Right forelimb (tissue), 1 donor: Measurements from ENCODE around the gene AARS2.
"Not testable (repeated sequence)": the region's sequence is repeated elsewhere in the genome, so short reads cannot be mapped to it uniquely, and the experiment has no call there.

Experiments used
- DNase-seq: peaks from one replicate; pipeline ENCODE4 v3.0.0-alpha.2; 2018

AARS2 gene

DNA sequence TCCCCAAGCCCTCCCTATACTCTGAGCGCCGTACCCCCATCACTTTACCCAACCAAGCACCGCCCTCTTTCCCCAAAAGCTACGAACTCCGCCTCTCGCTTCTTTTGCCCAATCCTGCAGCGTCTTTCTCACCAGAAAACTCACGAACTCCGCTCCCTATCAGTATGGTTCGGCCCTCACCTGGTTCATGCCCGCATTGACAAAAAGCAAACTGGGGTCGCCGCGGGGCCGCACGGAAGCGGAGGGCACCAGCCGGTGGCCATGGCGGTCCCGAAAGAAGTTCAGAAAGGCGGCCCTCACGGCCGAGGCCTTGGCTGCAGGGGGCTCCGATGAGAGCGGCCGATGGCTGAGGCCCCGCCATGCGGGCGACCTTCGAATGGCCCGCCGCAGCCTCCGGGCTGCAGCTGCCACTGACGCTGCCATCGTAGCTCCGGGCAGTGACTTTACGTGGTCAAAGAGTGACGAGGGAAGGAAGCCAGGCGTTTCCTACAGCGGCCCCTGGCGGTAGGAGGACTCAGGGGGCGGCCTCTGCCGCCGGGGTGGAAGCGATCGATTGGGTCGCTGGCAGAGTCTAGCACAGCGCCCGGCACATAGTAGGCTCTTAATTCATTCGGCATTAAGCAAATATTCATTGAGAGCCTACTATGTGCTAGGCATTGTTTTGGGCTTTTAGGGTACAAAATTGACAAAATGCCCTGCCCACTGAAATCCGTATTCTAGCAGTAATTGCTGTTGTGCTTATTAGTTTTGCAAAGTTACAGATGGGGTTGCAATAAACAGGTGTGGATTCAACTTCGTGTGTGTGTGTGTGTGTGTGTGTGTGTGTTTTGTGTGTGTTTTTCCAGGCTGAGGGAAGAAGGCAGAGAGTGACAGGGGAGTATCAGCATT, at the start of gene AARS2:
TSS of gene AARS2 (minus strand) at position 447 of the 888 bp plus-strand sequence. CDS start at position 423, 24 bp downstream.
- DNase-seq = peak; percentile 94

DNA sequence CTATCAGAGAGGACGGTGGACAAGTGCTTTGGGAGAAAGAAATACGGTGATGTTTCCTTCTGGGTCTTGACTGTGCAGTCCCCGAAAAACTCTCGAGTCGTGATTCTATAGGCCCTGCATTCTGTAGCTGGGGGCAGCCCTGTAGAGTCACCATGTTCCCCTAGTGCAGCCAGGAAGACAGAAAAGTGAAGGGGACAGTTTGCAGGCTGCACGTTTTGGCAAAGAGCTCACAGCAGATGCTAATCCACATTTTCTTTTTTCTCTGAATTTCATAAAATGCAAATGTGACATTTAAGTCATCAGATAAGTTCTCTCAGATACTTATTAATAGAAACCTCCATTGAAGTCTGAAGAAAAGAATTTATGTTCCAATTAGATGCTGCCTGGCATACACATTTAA, 48.8 kb upstream of the AARS2 start:
- no peak for DNase-seq

DNA sequence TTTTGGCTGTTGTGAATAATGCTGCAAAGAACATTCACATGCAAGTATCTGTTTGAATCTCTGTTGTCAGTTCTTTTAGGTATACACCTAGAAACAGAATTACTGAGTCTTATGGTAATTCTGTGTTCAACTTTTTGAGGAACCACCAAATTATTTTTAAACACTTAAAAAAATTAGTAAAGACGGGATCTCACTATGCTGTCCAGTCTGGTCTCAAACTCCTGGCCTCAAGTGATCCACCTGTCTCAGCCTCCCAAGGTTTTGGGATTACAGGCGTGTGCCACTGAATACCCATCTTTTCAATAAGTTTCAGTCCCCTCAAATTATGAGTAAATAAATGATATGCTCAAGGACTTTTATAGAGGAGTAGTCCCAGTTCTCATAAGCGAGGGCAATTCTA, 46.8 kb upstream of the AARS2 start:
- DNase-seq = no peak

DNA sequence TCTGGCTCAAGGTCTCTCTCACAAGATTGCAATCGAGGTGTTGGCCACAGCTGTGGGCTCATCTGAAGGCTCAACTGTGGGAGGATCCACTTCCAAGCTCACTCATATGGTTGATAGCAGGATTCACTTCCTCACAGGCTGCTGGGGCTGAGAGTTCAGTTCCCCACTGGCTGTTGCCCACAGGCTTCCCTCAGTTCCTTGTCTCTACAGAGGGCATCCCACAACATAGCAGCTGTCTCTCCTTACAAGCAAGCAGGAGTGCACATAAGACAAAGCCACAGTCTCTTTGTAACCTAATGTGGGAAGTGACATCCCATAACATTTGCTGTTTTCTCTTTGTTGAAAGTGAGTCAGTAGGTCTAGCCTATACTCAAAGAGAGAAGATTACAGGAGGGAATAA, 43.3 kb upstream of the AARS2 start:
- DNase-seq = no peak

DNA sequence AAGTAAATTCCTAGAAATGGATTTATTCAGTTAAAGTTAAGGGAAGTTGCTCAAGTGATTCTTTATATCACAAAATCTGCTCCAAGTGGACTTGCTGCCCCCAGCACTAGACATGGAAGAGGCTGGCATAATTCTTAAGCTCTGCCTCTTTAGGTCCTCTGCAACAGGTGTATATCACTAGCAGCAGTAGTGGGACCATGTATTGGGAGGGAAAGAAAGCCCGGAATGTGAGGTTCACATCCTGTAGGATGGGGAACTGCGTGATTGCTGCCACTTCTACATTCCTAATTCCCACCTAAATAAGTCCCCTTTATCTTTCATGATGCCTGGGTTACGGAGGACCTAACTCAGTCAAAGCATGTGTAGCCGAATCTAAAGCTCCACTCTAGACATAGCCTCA, 42.5 kb upstream of the AARS2 start:
- no peak for DNase-seq

DNA sequence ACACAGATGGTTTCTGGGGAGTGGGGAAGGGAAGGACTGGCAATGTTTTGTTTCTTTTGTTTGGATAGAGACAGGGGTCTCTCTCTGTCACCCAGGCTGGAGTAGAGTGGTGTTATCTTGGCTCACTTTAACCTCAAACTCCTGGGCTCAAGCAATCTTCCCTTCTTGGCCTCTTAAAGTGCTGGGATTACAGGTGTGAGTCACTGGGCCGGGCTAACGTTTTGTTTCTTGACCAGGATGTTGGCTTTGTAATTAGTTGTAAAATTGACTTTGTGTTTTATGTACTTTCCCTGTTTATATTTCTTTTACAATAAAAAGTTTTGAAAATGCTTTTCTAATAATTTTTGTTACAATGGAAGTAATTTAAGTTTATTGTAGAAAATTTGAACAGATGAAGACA, 40.2 kb upstream of the AARS2 start:
- no peak for DNase-seq

DNA sequence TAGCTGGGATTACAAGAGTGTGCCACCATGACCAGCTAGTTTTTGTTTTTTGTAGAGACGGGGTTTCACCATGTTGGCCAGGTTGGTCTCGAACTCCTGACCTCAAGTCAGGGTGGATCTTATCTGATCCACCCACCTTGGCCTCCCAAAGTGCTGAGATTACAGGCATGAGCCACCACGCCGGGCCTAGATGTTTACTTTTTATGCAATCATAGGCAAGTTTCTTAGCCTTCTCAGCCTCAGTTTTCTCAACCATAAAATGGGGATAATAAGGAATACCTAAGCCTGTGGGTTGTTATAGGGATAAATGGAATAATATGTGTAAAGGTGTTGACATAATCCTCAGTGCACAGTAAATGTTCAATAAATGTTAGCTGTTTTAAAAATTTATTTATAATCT, 39.1 kb upstream of the AARS2 start:
- no peak for DNase-seq

DNA sequence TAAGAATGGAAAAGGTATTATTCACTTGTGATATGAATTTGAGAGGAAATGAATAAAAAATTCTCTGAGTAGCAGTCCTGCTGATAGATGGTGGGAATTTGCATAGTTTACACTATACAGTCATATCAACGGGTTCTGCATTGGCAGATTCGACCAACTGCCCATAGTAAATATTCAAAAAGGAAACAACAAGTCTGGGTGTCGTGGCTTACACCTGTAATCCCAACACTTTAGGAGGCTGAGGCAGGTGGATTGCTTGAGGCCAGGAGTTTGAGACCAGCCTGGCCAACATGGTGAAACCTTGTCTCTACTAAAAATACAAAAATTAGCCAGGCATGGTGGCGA, 37.5 kb upstream of the AARS2 start:
- DNase-seq = not testable (repeated sequence)

DNA sequence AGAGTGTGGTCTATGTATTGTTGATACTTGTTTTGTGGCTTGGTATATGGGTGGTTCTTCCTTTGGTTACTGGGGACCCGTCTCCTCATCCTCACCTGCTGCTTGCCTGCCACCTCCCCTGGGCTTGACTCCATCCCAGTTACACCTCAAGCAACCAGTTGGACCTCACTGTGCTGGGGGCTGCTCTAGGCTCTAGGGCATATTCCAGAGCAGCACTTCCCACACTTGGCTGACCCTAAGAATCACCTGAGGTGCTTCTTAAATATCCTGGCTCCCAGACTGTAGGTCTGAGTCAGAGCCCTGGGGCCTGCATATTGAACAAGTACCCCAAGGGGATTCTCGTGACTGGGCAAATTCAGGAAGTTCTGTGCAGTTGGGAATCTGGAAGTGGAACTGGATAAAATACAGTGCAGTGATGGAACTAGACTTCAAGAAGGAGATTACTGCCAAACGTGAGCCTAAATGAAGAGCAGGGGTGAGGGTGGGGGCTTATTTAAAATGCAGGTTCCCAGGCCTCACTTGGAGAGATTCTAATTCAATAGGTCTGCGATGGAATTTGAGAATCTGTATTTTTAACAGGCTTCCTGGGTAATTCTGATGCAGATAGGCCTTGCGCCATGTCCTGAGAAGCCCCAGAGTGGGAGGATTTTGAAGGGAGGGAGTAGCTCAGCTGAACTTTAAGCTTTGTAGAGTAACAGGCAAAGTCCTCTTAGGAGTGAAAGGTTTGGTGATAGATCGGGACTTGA, 36.9 kb upstream of the AARS2 start:
- DNase-seq = no peak

DNA sequence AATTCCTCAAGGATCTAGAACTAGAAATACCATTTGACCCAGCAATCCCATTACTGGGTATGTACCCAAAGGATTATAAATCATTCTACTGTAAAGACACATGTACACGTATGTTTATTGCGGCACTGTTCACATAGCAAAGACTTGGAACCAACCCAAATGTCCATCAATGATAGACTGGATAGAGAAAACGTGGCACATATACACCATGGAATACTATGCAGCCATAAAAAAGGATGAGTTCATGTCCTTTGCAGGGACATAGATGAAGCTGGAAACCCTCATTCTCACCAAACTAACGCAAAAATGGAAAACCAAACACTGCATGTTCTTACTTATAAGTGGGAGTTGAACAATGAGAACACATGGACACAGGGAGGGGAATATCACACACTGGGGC, 33.7 kb upstream of the AARS2 start:
- not testable (repeated sequence) for DNase-seq

DNA sequence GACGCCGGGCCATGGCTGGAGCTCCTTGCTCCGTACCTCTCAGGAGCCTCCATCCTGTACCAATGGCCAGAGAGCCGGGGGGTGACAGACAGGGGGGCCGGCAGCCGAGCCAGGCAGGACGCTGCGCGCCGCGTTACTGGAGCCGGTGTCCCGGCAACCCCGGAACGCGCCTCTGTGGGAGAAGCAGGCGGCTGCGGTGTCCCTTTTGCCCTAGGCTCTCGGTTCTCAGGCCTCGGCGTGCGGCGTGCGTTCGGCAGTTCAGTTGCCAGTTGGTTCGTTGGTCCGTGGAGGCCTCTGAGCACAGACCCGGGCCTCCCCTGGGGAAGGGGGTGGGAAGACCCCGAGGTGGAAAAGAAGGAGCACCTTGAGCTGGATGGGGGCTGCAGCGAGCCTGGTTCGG, 29.3 kb upstream of the AARS2 start, which contains the start of gene SPATS1:
TSS of gene SPATS1 (plus strand) at position 162 of the 400 bp plus-strand sequence. CDS start 446 bp downstream, outside the sequence.
- peak; percentile 51 for DNase-seq

DNA sequence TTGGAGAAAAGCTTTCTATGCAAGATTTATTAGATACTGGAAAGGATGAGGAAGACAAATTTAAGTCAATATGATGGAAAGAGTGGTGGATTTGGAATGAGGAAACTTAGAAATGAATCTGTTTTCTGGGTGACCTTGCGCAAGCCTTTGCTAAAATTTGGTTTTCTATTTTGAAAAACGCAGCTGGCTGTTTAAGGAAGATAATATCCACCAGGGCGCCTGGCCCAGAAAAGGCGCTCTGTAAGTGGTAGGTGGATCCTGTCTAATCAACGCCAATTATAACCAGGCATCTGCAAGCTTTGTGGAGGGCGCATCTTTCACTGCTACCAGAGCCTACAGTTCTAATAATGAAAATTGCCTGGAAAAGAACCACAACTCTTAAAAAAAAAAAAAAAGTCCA, 28.9 kb upstream of the AARS2 start:
- no peak for DNase-seq

DNA sequence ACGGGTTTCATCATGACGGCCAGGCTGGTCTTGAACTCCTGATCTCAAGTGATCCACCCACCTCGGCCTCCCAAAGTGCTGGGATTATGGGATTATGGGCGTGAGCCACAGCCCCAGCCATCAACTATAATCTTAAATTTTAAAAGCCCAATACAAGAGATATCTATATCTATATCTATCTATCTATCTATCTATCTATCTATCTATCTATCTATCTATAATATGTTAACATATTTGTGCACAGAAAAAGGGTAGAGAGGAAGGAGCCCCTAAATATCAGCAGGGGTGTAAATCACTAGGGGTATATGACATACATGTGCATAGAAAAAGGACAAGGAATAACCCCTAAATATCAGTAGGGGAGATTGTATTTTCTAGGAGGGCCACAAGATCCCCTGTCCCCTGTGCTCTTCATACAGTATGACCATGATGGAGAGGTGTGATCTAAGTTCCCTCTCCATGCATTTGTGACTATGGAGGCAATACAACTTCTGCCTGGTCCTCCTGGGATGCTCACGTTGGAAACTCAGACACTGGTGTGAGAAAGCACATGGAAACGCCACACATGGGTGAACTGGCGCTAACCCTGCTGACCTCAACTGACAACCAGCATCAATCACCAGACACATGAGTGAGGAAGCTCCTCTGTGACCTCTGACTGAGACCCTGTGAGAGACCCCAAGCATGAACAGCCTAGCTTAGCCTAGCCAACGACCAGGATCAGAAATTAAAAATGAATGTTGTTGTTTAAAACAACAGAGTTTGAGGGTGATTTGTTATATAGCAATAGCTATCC, 28.1 kb upstream of the AARS2 start:
- no peak for DNase-seq

DNA sequence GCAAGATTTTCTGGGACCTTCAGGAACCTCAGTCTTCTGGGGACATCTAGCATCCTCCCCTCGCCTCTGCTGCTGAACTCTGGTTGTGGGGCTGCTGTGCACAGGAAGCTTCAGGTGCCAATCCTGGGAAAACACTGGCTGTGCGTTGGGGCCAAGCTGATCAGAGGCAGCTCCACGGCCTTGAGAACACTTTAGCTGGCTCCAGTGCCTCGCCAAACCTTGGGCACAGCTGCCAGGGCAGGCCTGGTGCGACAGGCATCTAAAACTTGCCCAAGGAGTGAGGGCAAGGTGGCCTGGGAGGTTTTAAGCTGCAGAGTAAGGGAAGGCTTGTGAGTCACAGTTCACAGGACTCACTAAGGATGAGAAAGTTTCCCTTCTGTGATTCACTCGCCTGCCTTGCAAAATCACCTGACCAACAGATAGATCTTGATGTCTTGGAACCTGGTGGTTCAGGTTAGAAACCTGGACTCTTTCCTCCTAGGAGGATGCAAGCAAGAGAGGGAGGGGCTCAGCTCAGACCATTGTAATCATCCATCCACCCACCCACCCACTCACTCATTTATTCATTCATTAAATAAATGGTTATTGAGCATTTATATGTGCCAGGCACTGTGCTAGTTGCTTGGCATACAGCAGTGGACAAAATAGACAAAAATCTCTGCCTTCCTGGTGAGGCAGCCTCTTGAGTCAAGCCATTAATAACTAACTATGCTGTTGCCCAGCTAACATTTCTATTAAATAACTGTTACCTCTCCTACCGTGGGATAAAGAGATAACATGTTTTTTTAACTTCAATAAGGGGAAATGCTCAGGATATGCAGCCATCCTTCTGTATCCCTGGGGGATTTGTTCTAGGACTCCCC, 26.8 kb upstream of the AARS2 start:
- DNase-seq = no peak

DNA sequence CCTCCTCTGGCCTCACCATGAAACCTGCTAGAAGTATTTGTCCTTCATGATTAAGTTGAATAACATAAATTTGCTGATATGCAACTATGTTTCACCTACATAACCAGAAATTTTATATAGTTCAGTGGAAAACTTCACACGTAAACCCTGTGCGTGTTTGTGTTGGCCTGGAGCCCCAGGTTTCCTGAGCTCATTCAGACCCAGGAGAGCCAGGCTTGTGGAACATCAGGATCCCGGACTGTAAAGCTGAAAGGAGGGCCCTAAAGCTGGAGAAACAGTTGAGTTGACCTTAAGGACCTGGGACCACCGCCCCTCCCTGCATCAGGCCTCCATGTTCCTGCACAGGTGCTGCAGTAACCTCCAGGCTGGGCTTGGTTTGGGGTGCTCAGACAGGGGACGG, 26.2 kb upstream of the AARS2 start:
- DNase-seq = no peak

DNA sequence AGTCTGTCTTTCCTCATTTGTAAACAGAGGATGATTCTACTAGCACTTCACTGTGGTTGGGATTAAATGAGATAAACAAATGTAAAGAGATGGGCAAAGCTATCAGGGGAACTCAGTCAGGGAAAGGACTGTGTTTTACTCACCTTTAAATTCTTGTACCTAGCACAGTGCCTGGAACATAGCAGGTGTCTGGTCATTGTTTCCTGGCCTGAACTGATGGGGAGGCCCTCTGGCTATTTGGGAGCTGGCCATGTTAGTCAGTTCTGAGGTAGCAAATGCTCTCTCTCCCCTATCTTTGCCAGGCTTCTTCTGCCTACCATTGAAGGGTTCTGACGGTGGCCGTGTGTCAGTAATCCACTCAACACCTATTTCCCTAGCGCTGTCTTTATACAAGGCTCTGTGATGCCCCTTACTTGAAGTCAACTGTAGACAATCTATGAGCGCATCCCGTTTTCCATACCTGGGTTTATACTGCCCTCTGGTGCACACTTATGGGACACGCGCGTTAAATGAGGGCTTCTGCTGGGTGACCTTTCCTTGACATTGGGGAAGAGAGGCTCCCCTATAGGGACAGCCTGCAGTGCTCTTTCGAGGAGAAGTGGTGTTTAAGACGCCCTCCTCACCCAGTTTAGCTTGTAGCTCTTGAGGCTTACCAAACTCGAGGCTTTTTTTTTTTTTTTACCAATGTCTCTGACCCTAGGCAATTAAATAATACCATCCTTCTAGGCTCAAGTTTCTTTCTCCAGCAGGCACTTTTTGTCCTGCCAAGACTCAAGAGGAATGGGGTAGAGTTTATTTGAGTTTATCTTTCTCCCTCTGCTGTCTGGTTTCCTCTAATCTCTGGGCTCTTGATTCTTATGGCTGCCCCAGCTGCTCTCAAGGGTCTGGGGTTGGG, 25.3 kb upstream of the AARS2 start:
- peak; percentile 78 for DNase-seq

DNA sequence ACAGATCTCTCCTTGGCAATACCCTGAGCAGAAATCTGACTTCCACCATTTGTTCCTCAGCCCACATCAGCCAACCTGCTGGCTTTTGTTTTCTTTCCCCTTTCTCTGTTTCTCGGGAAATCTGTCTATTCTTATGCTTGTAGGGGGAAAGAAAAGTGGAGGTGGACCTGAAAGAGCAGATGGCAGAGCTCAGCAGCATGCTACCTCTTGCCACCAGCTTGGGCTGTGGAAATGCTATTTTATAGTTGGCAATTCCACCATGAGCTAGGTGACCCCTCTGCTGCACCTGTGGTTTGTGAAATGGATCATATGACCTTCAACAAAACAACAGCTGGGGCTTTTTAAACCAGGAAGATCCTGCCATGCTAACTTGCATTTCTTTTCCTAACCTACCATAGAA, 22.5 kb upstream of the AARS2 start:
- no peak for DNase-seq

DNA sequence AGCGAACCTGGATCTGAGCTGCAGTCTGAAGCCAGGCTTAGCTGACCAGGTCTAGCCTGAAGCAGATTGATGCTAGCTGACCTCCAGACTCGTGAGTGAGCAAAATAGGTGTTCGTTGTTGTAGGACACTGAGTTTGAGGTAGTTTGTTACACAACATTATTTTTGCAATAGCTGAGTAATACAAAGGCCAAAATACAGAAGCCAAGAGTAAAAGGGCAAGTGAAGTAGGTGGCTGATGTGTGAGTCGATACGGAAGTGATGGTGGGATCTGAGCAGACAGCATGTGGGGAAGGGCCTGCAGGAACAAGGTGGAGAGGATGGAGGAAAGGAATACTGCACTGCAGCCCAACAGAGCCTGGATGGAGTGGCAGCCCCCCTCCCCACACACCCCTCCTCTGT, 20.8 kb upstream of the AARS2 start:
- no peak for DNase-seq

DNA sequence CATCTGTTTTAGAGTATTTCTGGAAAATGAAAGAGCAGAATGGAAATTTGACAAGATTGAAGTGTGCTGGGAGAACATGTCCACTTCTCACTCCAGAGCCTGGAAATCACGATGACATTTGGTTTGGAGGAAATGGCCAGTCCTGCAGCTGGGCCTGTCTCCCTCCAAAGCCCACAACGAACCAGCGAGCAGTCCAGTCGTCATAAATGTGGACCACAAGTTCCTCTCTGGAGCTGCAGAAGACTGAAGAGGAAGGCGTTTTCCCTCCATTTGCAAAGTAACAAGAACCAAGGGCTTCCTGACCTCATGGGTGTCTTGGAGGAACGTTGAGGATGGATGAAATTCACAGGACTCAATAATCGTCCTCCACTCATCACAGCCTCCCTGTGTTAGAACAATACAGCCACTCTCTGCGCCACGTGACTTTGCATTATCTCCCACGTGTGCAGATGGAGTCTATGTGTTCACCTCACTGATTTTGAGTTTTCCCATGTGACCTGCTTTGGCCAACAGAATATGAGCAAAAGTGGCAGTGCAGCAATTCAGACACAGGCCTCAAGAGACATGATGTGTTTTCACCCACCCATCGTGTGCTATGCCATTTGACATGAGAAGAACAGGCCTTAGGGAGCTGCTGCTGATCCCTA, 20.2 kb upstream of the AARS2 start:
- DNase-seq = no peak

DNA sequence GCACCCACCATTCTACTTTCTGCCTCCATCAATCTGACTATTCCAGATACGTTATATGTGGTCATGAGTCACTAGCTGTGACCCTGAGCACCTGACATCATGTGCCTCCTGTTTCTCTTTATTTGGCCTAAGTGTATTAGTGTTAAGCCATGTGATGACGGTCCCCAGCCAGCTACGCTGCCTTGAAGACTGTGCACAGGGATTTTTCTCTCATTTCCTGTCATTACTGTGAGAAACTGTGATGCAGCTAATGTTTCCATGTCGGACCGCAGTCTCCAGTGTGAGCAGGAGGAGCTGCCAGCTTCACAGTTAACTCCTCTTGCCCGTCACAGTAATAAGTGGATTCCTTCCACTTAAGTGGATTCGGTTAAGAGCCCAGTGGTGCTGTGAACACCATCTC, 19.4 kb upstream of the AARS2 start:
- no peak for DNase-seq

DNA sequence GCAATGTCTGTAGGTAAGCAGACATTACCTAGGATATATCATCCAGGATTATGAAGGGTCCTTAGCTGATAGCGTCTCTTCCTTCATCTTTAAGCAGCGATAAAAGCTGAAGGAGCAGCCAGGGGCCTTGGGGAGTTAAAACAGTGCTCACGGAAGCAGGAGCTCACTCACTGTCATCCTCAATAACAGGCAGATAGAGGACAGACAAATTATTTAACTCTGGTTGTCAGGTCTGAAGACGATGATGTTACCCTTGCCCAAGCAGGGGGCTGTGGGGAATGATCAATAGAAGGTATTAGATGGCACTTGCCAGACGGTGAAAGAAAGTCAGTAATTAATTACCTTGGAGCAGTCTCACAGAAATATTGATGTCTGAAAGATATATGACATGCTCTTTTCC, 16.7 kb upstream of the AARS2 start:
- no peak for DNase-seq
